ENCODE data around the gene CENPT.

- TF ChIP-seq CTCF (IDR thresholded peaks at IDR 0.05) = no peak
- no peak for TF ChIP-seq POLR2AphosphoS5 (IDR thresholded peaks at IDR 0.05)
- TF ChIP-seq EP300 (IDR thresholded peaks at IDR 0.05) = no peak
- TF ChIP-seq POLR2A (IDR thresholded peaks at IDR 0.05) = no peak
These were observed 64.7 kb downstream of the CENPT start for GRCh38 chr16:67782567-67783352.

All from upper lobe of left lung (tissue), 4 donors.